Non-pigmented ciliary epithelial cell (primary cell): ENCODE measurements around the gene SLC22A5.
"Not testable (repeated sequence)": the region's sequence is repeated elsewhere in the genome, so short reads cannot be mapped to it uniquely, and the experiment has no call there.

Source experiments
- DNase-seq: peaks from one replicate; pipeline ENCODE4 v3.0.0-alpha.2; 2010; ENCODE audit warnings: low read depth

SLC22A5 gene

GRCh38 chr5:132428147-132428482 is 58.6 kb downstream of the SLC22A5 start:
- DNase-seq = no peak

GRCh38 chr5:132428484-132429462 is 59.3 kb downstream of the SLC22A5 start:
- DNase-seq = peak; percentile 76

- DNase-seq = no peak
Observed at GRCh38 chr5:132429463-132430440, 60.2 kb downstream of the SLC22A5 start.

GRCh38 chr5:132430746-132431145 is 61.2 kb downstream of the SLC22A5 start:
- DNase-seq = no peak

- no peak for DNase-seq
Observed at GRCh38 chr5:132431632-132432031, 62.1 kb downstream of the SLC22A5 start.

- DNase-seq = no peak
Observed at GRCh38 chr5:132433141-132433540, 63.6 kb downstream of the SLC22A5 start.

GRCh38 chr5:132434416-132435286 is 65.1 kb downstream of the SLC22A5 start:
- no peak for DNase-seq

- DNase-seq = no peak
Observed at GRCh38 chr5:132435447-132435846, 65.9 kb downstream of the SLC22A5 start.

- DNase-seq = no peak
Observed at GRCh38 chr5:132435886-132436285, 66.4 kb downstream of the SLC22A5 start.

GRCh38 chr5:132436936-132437335 is 67.4 kb downstream of the SLC22A5 start:
- no peak for DNase-seq

- no peak for DNase-seq
Observed at GRCh38 chr5:132437604-132438266, 68.2 kb downstream of the SLC22A5 start.

- not testable (repeated sequence) for DNase-seq
Observed at GRCh38 chr5:132438267-132438645, 68.7 kb downstream of the SLC22A5 start.

GRCh38 chr5:132438917-132439316 is 69.4 kb downstream of the SLC22A5 start:
- no peak for DNase-seq

- DNase-seq = no peak
Observed at GRCh38 chr5:132439521-132440089, 70.1 kb downstream of the SLC22A5 start.

- DNase-seq = no peak
Observed at GRCh38 chr5:132444061-132444460, 74.6 kb downstream of the SLC22A5 start.
